GM19193 (cell line): ENCODE measurements around the gene MT4.

ENCODE experiments used
- POLR2A ChIP-seq: IDR thresholded peaks from 4 replicates; pipeline ENCODE4 v1.6.1; 2011; ENCODE audit not compliant: insufficient read depth, insufficient read length; ENCODE audit errors: extremely low read depth

Gene MT4

DNA sequence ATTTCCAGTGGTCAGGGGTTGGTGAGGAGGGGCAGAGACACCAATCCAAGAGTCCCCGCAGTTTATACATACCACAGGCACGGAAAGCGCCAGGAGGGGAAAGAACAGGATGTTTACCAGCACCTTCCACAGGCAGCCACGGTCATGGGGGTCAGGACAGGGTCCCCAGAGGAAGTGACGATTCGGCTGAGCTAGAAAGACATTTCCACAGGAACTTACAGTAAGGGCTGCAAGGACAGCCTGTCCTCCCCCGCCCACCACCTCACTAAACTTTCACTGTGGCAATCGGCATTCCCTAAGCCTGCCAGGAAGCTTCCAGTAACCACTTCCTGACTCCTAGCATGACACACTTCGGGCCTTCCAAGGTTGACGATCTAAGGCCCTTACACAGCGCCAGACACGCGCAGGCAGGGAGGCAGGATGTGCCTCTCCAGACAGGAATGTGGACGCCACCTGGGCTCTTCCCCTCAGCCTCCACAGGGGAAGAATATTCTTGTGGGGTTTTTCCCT, 42.3 kb downstream of the MT4 start:
- no peak for TF ChIP-seq POLR2A

DNA sequence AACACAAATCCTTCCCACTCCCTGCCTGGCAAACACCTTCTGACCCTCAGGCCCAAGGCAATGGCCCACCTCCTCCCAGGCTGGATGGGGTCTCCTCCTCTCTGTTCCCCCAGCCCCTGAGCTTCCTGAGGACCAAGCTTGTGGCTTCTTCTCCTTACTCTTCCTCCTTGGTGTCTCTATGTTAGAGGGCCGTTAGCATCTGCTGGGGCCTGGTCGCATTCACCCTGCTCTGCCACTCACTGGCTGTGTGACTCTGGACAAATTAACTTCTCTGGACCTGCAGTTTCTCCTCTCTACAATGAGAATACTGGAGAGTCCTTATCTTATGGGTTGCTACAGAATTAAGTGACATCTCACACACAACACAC, 42.8 kb downstream of the MT4 start:
- no peak for TF ChIP-seq POLR2A

DNA sequence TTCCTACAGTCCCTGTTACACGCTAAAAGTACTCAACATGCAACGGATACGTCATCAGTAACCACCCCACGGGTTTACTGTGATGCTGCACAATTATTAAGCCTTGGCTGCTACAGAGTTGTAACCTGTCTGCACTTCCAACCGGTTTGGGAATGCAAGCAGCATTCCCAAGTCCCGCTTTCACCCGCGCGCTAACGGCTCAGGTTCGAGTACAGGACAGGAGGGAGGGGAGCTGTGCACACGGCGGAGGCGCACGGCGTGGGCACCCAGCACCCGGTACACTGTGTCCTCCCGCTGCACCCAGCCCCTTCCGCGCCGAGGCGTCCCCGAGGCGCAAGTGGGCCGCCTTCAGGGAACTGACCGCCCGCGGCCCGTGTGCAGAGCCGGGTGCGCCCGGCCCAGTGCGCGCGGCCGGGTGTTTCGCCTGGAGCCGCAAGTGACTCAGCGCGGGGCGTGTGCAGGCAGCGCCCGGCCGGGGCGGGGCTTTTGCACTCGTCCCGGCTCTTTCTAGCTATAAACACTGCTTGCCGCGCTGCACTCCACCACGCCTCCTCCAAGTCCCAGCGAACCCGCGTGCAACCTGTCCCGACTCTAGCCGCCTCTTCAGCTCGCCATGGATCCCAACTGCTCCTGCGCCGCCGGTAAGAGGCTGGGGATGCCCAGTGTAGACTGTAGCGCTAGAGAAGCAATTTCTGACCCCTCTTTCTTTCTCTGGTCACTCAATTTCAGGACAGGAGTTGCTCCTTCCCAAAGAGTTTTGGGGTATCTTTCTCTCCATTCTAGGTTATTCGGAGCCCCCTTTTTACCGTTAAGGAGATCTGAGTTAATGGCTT, 43.4 kb downstream of the MT4 start, which contains the start of gene MT2A:
Gene MT2A, plus strand, starts transcription at position 542 of the 833 bp plus-strand sequence. Its CDS starts 72 bp downstream, at position 614.
- TF ChIP-seq POLR2A = peak; percentile 58

DNA sequence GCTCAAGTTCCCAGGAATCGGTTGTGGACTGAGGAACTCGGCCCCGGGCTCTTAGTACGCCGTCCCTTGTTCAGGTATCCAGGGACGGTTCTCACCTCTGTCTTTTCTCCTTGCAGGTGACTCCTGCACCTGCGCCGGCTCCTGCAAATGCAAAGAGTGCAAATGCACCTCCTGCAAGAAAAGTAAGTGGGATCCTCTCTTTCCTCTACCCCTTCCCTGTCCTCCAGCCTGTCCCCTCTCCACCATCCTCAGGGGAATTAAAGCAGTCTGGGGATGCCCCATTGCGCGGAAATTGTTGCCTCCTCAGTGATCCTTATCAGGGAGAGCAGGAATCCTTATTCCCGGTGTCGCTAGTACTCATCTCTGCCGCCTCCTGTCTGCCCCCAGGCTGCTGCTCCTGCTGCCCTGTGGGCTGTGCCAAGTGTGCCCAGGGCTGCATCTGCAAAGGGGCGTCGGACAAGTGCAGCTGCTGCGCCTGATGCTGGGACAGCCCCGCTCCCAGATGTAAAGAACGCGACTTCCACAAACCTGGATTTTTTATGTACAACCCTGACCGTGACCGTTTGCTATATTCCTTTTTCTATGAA, 44.1 kb downstream of the MT4 start:
- TF ChIP-seq POLR2A = no peak

DNA sequence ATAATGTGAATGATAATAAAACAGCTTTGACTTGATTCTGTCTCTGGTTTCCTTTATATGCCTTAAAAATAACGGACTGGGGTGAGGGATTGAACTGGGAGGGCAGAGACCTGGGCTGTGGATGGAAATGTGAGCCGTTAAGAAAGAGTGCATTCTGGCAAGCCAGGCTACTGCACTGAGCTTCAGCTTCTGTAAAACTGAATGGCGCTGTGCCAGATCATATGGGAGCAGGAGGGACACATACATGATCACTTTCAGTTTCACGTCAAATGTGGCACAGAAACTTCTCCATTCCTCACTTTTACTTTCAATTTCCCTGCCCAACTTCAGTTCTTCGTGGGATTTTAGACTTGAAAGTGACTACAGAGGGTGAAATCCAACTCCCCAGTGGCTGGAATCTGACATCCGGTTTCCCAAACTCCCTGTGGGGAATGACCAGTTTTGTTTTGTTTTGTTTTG, 44.6 kb downstream of the MT4 start:
- TF ChIP-seq POLR2A = no peak

DNA sequence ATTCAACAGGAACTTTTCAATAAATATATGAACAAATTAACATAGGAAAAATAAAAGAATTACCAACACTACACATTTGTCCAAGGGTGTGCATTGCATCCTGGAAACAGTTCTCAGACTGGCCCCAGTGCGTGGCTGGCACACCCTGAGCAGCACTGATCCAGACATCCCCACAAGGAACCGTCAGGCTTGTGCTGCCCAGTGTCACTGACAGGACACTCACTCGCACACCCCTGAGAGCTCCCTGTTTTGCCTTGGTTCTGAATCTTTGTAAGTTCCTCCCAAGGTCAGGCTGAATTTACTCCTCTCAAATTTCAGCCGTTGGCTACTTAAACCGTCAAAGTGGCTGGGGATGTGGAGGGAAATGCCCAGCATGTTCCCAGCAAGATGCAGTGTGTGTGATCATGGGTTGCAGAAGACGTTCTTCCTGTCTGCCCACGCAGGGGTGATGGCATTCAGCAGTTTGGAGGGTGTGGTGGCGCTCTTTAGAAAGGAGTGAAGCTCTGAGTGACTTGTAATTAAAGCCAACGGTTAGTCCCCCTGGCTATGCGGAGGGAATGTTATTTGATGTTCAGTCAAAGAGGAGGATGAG, 45.2 kb downstream of the MT4 start:
- peak; percentile 11 for TF ChIP-seq POLR2A

DNA sequence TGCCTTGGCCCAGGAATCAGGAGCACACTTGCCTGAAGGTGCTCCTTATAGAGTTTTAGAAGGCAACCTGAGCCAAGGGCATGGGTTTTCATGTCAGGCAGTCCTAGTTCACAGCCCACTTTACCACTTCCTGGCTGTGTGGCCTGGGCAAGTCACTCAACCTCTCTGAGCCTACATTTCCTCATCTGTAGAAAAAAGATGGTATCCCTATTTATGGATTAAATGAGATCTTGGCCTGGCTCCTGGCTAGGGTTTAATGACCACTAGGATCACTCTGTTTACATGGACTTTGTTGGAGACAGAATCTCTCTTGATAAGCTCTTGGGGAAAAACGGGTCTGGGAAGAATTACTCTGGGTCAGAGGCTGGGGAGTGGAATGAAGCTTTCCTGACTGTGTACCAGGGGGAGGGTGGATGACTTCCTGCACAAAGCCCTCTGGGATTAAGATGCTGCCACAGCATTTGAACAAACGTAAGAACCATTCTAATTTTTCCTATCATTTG, 45.8 kb downstream of the MT4 start:
- TF ChIP-seq POLR2A = no peak

DNA sequence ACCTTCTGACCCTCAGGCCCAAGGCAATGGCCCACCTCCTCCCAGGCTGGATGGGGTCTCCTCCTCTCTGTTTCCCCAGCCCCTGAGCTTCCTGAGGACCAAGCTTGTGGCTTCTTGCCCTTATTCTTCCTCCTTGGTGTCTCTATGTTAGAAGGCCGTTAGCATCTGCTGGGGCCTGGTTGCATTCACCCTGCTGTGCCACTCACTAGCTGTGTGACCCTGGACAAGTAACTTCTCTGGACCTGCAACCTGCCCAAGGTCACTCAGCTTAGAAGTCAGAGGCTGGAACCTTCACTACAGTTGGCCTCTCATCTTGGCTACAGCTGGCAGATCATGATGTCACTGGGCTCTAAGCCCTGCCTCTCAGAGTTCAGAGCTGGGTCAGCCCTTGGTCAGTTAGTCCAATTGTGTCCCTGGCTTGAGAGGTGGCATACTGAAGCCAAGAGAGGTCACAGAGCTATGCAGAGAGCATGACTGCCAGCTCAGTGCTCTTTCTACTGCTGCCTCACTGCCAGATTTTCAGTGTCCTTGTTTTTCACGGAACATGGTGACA, 46.5 kb downstream of the MT4 start:
- TF ChIP-seq POLR2A = no peak

DNA sequence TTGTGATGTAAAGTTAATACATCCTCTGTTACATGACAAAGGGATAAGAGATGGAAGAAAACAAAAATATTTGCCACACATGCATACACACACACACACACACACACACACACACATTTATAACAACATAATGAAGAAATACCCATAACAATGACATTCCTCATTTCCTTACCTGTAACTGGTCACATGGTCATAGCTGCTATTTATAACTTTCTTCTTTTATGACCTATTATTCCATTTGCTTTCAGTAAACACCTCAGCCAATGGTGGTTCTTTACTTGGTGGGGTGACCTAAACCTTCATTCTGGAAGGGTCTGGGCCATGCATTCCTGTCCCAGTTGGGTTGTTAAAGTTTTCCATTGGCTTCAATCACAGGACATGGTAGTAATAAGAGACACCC, 48.8 kb downstream of the MT4 start:
- no peak for TF ChIP-seq POLR2A

DNA sequence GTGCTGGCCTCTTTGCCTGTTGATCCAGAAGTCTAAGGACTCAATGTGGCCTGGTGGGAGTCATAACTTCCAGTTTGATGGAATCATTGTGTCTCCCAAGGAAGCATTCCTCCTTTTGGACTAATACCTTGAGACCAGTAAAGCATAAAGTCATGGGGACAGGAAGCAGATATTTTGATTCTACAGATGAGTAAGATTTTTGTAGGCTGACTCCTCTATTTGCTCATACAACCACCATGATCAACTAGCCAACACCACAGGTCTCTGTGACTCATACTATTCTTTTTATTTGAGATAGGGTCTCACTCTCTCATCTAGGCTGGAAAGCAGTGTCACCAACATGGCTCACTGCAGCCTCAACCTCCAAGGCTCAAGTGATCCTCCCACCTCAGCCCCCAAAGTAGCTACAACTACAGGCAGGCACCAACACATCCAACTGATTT, 49.7 kb downstream of the MT4 start:
- no peak for TF ChIP-seq POLR2A

DNA sequence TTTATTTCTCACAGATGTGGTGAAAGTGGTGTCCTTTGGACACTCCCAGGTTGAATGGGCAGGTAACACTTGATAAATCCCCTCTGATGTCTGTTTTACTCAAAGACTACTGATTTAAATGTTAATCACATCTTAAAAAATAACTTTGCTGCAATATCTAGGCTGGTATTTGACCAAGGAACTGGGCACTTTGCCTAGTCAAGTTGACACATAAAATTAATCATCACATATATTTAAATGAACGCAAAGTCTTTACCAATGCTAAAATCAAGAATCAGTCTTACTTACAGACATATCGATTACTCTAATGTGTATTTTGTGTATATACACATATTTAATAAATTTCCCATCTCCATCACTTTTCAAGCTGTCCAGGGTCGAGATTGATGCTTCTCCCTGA, 50.5 kb downstream of the MT4 start:
- TF ChIP-seq POLR2A = no peak

DNA sequence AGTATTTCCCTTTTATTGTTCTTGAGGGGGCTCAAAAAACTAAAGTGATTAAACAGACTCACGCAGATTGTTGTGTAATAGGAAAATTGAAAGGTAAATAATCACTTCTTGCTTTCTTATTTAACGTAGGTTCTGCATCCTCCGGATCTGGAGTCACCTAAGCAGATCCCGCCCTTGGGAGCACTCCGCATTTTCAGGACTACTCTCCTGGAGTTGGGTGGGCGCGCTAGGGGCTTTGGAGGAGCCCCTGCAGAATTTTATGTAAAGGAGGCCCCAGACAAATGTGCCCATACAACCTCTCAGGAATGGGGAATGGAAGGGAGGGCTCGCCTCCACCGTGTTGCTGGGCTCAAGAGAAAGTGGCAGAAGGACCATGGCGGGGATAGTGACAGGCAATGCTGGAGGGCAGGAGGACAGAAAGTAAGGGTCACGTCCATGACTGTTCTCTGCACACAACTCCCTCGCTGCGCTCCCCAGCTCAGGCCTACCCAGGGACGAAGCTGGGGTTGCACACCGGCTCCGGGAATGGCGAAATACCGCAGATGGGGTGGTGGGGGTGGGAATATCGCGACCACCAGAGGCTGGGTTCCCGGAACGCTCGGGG, 51.8 kb downstream of the MT4 start:
- TF ChIP-seq POLR2A = no peak

DNA sequence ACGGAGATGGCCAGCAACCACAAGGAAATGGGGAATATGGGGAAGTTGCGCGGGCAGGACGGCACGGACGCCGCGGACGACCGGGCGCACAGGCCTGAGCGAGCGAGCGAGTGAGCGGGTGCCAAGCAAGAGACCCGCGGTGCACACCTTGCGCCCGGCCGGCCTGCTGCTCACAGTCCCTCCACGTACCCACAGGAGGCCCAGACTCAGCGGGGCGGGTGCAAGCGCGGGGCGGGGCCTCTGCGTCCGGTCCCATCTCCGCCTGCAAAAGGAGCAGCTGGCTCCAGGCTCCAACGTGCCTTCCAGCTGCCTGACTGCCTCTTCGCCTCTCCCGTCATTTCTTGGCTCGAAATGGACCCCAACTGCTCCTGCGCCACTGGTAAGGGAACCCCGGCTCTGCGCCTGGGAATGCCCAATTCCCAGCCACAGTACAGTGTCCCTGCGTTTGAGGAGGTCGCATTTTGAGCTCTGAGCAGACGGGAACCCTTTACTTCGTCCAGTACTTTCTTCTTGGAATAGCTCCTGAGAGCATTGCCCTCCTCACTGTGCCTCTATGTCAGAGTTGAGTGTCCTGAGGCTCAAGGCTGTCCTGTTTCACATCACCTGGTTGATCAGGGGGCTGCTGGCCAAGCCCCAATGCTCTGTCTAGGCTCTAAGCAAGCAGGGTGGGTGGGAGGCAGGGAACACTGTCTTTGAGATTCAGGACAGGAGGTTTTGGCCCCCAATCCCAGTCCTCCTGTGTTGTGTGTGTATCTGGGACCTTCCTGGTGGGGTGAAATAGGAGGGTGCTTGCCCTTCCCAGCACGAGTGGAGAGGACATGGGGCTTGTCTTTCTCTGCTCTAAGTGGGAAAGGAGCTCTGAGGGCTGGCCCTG, 52.6 kb downstream of the MT4 start:
- TF ChIP-seq POLR2A = no peak

DNA sequence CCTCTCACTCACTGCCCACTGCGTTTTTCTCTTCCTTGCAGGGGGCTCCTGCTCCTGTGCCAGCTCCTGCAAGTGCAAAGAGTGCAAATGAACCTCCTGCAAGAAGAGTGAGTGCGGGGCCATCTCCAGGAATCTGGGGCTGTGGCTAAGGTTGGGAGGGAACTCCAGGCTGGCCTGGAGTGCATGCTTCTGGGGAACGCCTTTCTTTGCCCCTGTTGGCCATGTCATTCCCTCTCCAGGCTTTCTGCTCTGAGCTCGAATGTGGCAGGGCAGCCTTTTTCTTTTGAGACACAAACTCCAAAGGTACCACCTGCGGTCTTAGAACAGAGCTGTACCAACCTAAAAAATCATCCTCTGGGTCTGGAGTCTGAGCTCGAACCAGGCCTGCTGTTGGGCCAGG, 53.3 kb downstream of the MT4 start:
- no peak for TF ChIP-seq POLR2A
